AG09319 (cell line): ENCODE measurements around the gene FAM228B.
"Not testable (repeated sequence)": the region's sequence is repeated elsewhere in the genome, so short reads cannot be mapped to it uniquely, and the experiment has no call there.

Source experiments
- DNase-seq: peaks from one replicate; pipeline ENCODE4 v3.0.0-alpha.2; 2010; ENCODE audit warnings: low read depth; ENCODE audit errors: extremely low read depth
- TF ChIP-seq, protein P1 (sequence below): IDR thresholded peaks from 2 replicates; pipeline ENCODE4 v1.5.1; 2011; ENCODE audit warnings: low read depth, mild to moderate bottlenecking, inconsistent platforms, low read length, moderate library complexity

Gene FAM228B

DNA sequence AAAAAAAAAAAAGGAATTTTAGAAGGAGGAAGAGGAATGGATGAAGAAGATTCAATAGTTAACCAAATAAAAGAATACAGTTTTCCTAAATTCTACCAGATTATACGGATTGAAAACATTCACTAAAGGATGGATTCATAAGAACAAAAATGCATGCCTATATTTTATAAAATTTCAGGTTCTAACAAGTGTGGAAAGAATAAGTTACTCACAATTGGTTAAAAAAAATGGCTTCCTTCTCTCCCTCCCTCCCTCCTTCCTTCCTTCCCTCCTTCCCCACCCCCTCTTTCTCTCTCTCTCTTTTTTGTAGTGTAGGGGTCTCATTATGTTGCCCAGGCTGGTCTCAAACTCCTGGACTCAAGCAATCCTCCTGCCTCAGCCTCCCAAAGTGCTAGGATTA, 37.0 kb upstream of the FAM228B start:
- DNase-seq = no peak
- TF ChIP-seq, protein P1, sequence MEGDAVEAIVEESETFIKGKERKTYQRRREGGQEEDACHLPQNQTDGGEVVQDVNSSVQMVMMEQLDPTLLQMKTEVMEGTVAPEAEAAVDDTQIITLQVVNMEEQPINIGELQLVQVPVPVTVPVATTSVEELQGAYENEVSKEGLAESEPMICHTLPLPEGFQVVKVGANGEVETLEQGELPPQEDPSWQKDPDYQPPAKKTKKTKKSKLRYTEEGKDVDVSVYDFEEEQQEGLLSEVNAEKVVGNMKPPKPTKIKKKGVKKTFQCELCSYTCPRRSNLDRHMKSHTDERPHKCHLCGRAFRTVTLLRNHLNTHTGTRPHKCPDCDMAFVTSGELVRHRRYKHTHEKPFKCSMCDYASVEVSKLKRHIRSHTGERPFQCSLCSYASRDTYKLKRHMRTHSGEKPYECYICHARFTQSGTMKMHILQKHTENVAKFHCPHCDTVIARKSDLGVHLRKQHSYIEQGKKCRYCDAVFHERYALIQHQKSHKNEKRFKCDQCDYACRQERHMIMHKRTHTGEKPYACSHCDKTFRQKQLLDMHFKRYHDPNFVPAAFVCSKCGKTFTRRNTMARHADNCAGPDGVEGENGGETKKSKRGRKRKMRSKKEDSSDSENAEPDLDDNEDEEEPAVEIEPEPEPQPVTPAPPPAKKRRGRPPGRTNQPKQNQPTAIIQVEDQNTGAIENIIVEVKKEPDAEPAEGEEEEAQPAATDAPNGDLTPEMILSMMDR = no peak

DNA sequence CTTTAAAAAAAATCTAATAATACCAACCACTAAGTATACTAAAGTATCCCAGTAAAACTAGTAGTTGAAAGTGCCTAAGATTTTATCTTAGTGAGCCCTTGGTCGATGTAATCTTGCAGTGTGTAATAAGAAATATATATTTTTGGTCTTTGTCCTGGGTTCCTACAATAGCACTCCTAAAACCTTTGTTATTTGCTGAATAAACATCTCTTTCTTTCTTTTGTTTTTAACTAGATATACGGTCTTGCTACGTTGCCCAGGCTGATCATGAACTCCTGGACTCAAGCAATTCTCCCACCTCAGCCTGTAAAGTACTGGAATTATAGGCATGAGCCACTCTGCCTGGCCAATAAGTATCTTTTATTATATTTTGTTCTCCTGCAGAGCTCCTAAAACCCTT, 36.2 kb upstream of the FAM228B start:
- no peak for DNase-seq
- TF ChIP-seq, protein P1 = no peak

DNA sequence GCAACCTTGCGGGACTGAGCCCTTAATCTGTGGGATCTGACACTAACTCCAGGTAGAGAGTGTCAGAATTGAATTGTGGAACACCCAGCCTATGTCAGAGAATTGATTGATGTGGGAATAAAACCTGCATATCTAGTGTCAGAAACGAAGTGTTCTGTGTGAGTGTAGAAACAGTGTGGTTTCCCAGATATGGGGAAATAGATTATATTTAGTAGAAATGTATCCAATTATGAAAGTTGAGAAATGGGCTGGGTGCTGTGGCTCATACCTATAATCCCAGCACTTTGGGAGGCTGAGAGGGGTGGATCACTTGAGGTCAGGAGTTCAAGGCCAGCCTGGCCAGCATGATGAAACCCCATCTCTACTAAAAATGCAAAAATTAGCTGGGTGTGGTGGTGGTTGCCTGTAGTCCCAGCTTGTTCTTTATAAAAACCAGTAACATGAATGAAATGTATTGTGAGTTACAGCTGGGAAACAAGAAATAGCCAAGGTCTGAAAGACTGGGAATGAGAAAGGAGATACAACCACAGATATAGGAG, 34.4 kb upstream of the FAM228B start:
- TF ChIP-seq, protein P1 = no peak
- DNase-seq = no peak

- not testable (repeated sequence) for DNase-seq
These were observed 30.0 kb upstream of the FAM228B start for GRCh38 chr2:24093270-24093669.

- DNase-seq = not testable (repeated sequence)
These were observed 28.0 kb upstream of the FAM228B start for GRCh38 chr2:24095171-24095677.

DNA sequence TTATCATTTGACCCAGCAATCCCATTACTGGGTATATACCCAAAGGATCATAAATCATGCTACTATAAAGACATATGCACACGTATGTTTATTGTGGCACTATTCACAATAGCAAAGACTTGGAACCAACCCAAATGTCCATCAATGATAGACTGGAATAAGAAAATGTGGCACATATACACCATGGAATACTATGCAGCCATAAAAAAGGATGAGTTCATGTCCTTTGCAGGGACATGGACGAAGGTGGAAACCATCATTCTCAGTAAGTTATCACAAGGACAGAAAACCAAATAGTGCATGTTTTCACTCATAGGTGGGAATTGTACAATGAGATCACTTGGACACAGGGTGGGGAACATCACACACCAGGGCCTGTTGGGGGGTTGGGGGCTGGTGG, 22.5 kb upstream of the FAM228B start:
- DNase-seq = not testable (repeated sequence)

DNA sequence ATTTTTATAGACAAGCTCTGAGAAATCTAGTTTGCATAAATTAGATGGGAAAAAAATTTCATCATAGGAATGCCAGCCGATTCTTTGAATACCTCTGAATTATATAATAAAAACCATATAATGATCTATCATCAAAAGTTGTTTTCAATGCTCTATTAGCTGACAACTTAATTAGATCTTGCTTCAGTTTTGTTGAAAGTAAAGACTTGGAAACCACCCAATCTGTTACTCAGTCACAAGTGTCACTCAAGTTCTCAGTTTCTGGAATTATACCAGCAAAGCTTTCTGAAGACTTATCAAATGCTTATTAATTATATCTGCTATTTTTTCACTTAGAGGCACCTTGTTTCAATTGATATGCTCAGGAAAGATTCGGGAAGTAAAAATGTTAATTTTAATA, 21.3 kb upstream of the FAM228B start:
- TF ChIP-seq, protein P1 = no peak
- no peak for DNase-seq

DNA sequence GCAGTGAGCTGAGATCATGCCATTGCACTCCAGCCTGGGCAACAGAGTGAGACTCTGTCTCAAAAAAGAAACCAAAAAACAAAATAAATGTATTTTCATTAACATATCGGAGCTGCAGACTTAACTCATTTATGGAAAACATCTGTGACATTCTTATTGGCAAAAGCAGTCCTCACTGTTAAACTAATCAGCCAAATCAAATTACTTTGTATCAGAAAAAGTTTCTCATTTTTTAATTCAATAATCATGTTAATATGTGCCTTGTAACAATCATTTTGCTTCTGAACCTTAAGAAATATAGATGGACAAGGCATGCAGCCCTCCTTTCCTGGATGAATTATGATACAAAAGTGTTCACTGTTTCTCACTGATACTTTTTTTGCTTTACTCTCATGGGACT, 20.6 kb upstream of the FAM228B start:
- DNase-seq = no peak
- TF ChIP-seq, protein P1 = no peak

GRCh38 chr2:24104110-24104650, 19.1 kb upstream of the FAM228B start:
- no peak for DNase-seq
- TF ChIP-seq, protein P1 = no peak
